HG02759 (cell line): ENCODE results near the gene CACNG8.
"Not testable (repeated sequence)": the region's sequence is repeated elsewhere in the genome, so short reads cannot be mapped to it uniquely, and the experiment has no call there.

Experiments
- ATAC-seq: cut with Tn5 transposase; IDR thresholded peaks from one replicate; pipeline ENCODE4 v1.9.1; 2021; ENCODE audit warnings: mild to moderate bottlenecking, moderate library complexity; ENCODE audit not compliant: unreplicated experiment

The CACNG8 gene

DNA sequence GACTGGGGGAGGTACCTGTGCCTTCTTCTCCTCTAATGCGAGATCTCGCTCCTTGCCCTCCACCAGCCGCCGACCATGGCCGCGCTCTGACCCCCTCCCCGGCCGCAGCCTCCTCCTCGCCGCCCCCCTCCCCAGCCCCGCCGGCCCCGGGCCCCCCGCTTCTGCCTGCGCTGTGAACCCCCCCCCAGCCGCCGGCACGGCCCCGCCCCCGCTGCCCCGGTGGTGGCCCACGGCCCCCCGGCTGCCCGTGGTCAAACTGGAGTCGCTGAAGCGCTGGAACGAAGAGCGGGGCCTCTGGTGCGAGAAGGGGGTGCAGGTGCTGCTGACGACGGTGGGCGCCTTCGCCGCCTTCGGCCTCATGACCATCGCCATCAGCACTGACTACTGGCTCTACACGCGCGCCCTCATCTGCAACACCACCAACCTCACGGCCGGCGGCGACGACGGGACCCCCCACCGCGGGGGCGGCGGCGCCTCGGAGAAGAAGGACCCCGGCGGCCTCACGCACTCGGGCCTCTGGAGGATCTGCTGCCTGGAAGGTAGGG lies at the start of gene CACNG8:
Gene CACNG8 (plus strand): TSS at position 51 of the 545 bp plus-strand sequence.
- ATAC-seq, result no peak

DNA sequence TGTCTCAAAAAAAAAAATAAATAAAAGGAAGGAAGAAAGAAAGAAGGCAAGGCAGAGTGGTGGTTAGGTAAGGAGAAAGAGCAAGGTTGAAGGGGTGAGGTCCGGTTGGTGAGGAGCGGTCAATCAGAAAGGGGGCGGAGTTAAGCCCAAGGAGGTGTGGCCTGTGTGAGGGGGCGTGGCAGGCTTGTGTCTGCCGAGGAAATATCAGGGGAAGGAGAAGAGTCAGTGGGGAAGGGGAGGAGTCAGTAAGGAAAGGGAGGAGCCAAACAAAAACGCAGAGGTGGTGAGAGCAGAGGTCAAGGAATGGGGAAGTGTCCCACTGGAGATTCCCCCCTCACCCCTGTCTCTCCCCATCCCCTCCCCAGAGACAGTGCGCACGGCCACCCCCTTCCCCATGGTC lies 47.7 kb upstream of the CACNG8 start:
- no peak for ATAC-seq

DNA sequence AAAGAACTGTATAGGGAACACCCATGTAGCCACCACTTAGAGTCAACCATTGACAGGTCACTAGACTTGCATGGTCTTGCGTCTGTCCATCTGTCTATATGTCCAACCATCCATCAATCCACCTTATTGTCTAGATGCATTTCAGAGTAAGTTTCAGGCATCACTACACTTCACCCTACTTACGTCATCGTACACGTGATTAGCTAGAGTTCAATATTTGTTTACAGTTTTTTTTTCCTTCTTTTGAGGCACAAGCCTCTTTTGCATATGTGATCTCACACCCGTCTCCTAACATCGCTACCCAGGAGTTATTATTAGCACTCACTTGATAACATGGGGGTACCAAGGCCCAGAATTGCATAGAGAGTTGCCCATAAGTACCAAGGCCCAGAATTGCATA lies 46.7 kb upstream of the CACNG8 start:
- no peak for ATAC-seq

DNA sequence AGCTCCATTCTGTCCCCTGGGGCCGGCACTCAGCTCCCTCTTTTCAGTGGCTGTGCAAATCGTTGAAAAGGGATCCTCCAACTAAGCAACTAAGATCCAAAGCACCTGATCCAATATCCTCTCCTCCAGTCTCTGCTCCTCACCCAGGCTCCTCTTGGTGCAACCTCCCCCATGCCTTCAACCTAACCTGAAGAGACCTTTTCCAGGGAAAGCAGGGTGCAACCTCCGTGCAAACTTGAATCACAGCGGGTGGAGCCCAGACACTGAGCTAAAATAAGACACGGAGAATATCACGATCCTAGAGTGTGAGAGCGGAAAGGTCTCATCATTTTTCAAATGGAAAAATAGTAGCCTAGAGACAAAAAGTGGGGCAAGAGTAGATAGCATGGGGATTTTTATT lies 45.4 kb upstream of the CACNG8 start:
- no peak for ATAC-seq

DNA sequence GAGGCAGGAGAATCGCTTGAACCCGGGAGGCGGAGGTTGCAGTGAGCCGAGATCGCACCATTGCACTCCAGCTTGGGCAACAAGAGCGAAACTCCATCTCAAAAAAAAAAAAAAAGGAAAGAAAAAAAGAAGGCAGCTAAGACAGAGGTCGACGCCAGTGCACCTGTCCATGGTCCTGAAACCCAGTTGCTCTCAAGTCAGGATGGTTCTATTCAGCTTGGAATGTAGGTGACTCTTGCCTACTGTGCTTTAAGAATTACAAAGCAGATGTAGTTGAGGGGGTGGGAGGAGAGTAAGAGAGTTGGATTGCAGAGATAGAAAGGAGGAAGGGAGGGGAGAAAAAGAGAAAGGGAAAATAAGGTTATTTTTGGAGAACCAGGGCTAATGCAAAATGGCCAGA lies 35.0 kb upstream of the CACNG8 start:
- no peak for ATAC-seq

DNA sequence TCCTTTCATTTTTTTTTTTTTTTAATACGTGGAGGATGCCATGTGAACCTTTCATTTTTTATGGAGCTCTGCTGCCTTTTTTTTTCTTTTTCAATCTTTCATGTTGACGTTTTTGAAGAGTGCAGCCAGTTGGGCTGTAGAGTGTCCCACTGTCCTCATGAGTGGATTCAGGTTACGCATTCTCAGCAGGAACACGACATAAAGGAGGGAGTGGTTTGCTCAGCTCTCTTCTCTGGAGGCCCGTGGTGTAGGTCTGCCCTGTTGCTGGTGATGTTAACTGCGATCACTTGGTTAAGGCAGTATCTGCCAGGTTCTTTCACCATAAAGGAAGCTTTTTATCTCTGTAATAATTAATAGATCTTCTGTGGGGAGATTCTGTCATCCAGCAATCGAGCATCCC lies 26.7 kb upstream of the CACNG8 start:
- no peak for ATAC-seq

DNA sequence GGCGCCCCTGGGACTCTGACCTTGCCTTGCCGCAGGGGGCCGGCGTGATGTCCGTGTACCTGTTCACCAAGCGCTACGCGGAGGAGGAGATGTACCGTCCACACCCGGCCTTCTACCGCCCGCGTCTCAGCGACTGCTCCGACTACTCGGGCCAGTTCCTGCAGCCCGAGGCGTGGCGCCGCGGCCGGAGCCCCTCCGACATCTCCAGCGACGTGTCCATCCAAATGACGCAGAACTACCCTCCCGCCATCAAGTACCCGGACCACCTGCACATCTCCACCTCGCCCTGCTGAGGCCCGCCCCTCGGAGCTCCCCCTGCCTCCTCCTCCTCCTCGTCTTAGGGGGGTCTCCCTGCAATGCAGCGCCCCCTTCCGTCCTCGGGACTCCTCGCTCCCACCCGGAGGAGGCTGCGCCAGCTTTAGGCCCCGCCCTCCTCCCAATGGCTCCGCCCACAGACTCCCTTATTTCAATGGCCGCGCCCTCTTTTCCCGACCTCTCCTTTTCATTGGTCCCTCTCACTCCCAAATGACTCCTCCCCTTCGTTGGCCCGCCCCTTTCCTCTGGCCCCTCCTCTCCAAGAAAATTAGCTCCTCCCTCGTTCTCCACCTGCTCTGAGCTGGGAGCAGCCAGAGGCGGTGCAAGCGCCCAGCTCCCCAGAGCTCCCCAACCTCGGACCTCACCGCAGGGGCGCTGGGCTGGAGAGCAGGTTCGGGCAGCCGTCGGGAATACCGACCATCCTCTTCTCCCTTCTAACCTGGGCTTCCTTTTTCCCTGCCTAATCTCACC lies 20.5 kb upstream of the CACNG8 start:
- ATAC-seq, result no peak

DNA sequence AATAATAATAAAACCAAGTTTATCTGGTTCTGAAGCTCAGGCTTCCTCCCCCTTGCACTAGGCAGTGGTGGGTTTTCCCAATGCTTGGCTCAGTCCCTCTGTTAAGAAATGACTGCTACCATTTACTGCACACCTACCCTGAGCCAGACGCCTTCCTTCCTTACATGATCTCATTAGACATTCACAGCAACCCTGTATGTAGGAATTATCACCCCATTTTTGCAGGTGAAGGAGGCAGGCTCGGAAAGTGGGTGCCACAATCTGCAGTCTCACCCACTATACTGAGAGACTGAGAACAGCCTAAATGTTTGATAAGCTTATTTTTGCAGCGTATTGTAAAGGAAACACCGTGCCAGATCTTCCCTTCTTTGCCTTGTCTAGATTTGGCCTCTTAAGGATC lies 18.3 kb upstream of the CACNG8 start:
- ATAC-seq, result no peak

DNA sequence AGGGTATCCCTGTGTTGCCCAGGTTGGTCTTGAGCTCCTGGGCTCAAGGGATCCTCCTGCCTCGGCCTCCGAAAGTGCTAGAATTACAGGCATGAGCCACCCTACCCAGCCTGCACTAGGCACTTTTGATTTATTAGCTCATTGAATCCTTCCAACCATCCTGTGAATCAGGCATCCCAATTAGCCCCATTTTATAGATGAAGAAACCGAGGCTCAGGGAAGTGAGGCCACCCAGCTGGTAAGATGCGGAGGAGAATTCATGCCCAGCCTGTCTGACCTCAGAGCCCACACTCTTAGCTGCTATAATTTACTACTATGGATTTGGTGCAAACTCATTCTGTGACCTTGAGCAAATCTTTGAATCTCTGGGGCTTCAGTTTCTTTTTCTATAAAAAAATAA lies 17.8 kb upstream of the CACNG8 start:
- no peak for ATAC-seq

DNA sequence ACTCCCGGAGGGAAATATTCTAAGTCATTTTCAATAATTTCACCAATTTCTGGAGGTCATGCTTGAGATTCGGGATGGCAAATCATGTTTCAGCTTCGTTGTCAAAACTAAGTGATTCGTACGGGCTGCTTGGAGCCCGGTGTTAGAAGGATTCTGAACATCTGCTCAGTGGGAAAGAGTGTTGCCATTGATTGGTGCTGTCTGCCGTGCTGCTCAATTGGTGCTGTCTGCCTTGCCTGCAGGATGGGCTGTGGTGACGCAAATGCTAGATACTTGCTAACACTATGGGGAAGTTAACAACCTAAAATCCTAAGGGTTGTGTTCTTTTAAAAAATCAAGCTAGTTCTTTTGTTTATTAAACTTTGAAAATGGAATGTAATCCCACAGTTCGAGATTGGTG lies 17.3 kb upstream of the CACNG8 start:
- no peak for ATAC-seq

DNA sequence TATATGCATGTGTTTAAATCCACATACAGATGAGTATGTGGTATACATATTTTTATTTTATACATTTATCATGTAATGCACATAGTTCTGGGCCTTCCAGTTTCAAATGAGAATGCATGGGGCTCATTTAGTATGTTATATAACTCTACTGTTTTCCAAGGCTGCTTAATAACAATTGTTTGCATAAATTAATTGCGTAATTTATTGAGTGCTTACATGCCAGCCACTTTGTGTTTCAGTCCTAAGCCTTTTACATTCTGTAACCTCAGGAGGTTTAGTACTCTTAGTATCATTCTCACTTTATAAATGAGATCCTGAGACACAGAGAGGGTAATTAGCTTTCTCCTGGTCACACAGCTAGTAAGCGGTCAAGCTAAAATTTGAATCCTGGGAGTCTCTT lies 16.7 kb upstream of the CACNG8 start:
- ATAC-seq, result no peak

DNA sequence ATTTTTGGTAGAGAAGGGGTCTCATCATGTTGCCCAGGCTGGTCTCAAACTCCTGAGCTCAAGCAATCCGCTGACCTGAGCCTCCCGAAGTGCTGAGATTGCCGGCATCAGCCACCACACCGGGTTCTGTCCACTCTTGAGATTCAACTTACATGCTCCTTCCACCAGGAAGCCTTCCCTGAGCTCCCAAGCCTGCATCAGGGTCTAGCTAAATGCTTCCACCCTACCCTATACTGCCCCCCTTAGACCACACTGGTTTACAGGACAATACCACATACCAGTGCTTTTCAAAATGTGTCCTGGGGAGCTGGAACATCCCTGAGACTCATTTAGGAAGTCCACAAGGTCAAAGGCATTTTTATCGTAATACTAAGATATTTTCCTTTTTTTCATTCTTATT lies 15.1 kb upstream of the CACNG8 start:
- ATAC-seq, result no peak

DNA sequence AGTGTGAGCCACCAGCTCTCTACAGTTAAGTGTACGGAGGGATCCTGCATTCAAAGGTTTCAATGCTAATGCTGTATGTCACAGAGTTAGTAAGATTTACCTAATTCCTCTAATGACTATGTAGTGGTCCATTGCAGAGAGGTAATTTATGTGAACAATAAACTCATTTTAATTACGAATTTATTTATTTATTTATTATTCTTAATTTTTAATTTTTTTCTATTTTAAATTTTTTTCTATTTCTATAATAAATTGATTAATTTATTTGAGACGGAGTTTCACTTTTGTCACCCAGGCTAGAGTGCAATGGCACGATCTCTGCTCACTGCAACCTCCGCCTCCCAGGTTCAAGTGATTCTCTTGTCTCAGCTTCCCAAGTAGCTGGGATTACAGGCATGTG lies 14.1 kb upstream of the CACNG8 start:
- not testable (repeated sequence) for ATAC-seq

DNA sequence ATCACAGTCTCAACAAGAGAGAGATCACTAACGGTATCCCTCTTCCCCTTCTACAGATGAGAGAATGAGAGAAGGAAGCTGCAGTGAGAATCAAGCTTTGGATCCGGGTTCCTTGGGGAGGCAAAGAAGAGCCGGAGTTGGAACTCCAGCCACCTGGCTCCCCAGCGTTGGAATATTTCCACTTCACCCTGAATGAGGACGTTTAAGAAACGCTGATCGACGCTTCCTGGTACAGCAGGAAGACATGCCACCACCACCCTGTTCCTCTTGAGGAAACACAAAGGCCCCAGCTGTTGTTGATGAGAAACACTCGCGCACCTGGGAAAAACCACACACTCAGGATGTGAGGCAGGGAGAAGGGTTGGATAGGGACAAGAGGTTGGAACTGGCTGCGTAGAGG lies 11.3 kb upstream of the CACNG8 start:
- no peak for ATAC-seq

DNA sequence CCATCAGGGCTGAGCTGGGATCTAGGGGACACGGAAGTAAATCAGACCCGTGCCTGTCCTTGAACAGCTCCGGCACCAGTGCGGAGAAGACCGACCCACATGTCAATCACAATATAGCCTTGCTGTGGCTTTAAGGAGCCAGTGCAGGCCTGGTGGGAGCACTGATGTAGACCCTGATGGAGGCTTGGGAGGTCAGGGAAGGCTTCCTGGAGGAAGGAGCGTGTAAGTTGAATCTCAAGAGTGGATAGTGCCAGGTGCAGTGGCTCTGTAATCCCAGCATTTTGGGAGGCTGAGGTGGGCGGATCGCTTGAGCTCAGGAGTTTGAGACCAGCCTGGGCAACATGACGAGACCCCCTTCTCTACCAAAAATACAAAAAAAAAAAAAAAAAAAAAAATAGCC lies 10.8 kb upstream of the CACNG8 start:
- no peak for ATAC-seq

DNA sequence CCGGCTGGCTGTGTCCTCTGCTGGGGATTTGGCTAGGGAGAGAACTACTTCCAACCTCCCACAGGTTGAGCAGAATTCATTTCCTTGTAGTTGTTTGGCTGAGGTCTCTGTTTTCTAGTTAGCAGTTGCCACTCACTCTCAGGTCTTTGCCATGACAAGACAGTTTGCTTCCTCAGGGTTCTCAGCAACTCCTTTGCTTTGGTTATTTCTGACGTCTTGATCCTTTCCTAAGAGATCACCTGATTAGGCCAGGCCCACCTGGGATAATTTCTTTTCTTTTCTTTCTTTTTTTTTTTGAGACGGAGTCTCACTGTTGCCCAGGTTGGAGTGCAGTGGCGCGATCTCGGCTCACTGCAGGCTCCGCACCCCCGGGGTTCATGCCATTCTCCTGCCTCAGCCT lies 9.4 kb upstream of the CACNG8 start:
- no peak for ATAC-seq

DNA sequence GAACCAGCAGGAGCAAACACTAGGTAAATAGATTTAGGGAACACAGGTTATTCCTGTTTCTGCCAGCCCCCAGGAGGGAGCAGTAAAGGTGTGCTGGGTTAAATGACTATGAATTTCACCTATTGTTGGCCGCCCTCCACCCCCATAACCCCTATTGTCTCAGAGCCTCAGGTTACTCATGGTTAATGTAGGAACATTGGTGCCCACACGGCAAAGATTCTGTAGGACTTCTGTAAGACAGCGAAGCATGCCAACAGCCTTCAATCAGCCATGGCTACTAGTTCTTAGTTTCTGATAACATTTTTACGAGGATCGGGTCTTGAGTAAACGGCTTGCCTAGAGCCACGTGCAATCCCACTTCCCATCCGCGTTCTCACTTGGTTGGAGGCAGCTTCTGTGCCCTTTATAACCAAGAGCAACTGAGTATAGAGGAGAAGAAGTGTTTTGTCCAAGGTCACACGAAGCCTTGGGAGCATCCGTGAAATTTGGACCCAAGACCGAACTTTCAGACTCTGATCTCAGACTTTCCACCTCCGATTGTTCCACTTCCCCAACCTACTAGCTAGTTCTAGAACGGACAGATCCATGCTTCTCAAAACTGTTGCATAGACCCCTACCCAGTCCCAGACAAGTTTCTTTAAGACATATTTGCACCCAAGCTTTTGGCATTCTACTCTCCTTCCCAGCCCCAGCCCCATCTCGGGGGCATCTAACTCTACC lies 5.1 kb upstream of the CACNG8 start:
- ATAC-seq, result no peak

DNA sequence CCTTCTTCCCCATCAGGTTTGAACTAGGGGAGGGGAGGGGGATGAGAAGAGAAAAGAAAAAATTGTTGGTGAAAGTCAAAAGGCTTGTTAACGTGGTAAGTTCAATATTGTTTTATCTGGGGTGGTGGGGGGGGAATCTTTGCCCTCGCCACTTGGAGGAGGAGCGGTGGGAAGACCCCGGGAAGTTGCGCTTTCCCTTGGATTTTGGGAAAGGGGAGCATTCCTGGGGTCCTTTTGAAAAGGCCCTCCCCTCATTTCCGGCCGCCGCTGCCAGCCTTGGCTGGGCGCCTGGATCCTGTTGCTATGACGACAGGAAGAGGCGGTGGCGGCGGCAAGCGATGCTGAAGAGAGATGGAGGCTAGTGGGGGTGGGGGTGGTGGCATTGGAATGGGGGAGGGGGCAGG lies 4.6 kb upstream of the CACNG8 start:
- ATAC-seq, result no peak

DNA sequence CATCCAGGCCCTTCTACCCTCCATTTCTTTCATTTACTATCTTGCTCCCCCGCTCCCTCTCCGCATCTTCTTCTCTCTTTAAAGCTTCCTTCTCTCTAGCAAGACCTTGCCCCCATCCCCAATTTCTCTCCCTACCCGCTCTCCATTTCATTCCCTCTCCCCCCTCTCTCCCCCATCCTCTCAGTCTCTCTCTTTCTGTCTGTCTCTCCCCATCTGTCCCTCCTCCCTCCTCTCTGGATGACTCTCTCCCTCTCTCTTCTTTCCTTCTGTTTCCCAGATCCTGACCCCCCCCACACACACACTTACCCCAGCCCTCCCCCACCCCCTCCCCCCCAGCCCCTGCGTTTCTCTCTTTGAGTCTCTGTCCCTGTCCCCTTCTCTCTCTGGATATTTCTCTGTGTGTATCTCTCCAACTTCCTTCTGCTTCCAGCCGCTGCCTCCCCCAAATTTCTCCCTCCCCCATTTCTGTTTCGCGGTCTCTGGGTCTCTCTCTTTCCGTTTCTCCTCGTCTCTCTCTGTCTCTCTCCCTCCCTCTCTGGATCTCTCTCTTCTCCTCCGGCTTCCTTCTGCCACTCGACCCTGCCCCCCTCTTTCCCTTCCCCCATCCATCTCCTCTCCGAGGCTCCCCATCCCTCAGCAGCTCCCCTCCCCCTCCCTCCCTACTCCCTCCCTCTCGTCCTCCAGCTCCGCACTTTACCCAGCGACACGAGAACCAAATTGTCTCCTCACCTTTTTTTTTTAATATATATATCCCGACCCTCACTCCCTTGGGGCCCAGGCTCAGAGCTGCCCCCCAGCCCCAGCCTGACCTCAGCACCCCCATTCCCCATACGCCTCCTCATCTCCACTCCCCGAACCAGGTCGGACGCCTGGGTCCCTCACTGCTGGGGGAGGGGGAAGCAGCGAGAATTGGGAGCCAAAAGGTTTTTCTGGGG lies 3.6 kb upstream of the CACNG8 start:
- no peak for ATAC-seq

DNA sequence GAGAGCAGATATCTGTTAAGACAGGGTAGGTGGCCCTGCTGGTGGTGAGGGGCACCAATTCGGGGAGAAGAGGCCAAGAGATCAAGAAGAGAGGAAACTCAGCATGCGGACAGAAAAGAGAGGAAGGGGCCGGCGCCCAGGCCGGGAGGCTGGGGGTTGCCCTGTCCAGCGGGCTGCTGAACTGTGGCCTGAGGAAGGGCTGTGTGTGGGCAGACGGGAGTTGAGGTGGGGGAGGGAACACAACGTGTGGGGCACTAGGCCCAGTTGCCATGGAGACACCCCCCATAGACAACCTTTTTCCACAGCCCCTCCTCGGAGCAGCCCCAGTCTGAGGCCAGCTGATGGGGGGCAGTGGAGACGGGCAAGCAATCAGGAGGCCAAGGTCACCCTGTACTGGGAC lies 2.5 kb upstream of the CACNG8 start:
- no peak for ATAC-seq

DNA sequence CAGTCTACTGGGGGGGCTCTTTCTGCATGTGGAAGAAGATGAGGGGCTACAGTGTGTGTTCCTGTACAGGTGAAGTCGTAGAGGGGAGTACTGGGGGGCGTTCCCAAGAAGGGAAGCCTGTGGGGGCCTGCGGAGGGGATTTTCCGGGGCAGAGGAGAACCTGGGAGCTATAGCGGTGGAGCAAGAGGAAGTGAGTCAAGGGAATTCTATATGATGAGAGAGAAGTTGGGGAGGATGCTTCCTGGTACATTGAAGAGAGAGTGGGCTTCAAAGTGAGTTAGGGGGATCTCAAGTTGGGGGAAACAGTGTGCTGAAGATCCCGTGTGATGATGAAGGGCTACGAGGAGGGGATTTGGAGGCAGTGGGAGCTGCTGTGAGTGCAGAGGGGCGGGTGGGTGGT lies 1.9 kb upstream of the CACNG8 start:
- ATAC-seq, result no peak
